ENCODE results near the gene SPIRE2.

DNA sequence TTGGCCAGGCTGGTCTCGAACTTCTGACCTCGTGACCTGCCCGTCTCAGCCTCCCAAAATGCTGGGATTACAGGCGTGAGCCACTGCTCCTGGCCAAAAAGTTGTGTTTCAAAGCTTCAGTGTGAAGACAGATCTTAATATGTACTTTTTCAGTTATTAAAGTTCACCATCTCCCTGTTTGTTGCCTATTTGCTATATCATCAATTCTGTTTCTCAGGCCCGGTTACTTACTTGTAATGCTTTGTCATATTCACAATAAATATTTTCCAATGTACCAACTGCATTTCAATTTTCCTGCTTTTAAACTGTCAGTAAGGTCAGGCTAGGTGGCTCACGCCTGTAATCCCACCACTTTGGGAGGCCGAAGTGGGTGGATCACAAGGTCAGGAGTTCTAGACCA lies 34.3 kb upstream of the SPIRE2 start:
- TF ChIP-seq, protein P1, sequence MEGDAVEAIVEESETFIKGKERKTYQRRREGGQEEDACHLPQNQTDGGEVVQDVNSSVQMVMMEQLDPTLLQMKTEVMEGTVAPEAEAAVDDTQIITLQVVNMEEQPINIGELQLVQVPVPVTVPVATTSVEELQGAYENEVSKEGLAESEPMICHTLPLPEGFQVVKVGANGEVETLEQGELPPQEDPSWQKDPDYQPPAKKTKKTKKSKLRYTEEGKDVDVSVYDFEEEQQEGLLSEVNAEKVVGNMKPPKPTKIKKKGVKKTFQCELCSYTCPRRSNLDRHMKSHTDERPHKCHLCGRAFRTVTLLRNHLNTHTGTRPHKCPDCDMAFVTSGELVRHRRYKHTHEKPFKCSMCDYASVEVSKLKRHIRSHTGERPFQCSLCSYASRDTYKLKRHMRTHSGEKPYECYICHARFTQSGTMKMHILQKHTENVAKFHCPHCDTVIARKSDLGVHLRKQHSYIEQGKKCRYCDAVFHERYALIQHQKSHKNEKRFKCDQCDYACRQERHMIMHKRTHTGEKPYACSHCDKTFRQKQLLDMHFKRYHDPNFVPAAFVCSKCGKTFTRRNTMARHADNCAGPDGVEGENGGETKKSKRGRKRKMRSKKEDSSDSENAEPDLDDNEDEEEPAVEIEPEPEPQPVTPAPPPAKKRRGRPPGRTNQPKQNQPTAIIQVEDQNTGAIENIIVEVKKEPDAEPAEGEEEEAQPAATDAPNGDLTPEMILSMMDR (optimal IDR thresholded peaks at IDR 0.05 in 1 of 3, IDR thresholded peaks at IDR 0.05 in 1 of 3, conservative IDR thresholded peaks at IDR 0.05 in 1 of 3; ENCODE audit: extremely low read depth in 1 of 3, insufficient read depth in 2 of 3, low read length in 3 of 3): no peak
- TF ChIP-seq EZH2 (IDR thresholded peaks at IDR 0.05; ENCODE audit: low read length): no peak
